Mucosa of stomach (tissue), 1 donor: ENCODE results near the gene SLC25A19.
"Not testable (repeated sequence)": the region's sequence is repeated elsewhere in the genome, so short reads cannot be mapped to it uniquely, and the experiment has no call there.

Experiments used
- H3K27me3 ChIP-seq: one replicate; pipeline ENCODE4 v1.7.0; 2013; ENCODE audit warnings: mild to moderate bottlenecking, low read length; ENCODE audit not compliant: control insufficient read depth, insufficient read depth
- H3K36me3 ChIP-seq: one replicate; pipeline ENCODE4 v1.7.0; 2013; ENCODE audit warnings: low read length; ENCODE audit not compliant: control insufficient read depth, insufficient read depth
- H3K4me1 ChIP-seq: one replicate; pipeline ENCODE4 v1.7.0; 2013; ENCODE audit warnings: mild to moderate bottlenecking, low read length; ENCODE audit not compliant: control insufficient read depth, insufficient read depth
- H3K4me3 ChIP-seq: one replicate; pipeline ENCODE4 v1.7.0; 2013; ENCODE audit warnings: low read length
- H3K9ac ChIP-seq: one replicate; pipeline ENCODE4 v1.7.0; 2013; ENCODE audit warnings: mild to moderate bottlenecking, low read length, moderate library complexity
- H3K9me3 ChIP-seq: one replicate; pipeline ENCODE4 v1.7.0; 2013; ENCODE audit warnings: mild to moderate bottlenecking, low read length, moderate library complexity; ENCODE audit not compliant: control insufficient read depth
- donor health status: Pancreatic carcinoma.

The SLC25A19 gene

GRCh38 chr17:75295201-75296158, 6.2 kb upstream of the SLC25A19 start:
- Histone ChIP-seq H3K36me3 (no peaks in the 10 kb centered on the region), H3K9ac (no peak overlapping the region), H3K4me1 (no peaks in the 10 kb centered on the region), H3K9me3 (no peaks in the 10 kb centered on the region), H3K27me3 (no peaks in the 10 kb centered on the region), H3K4me3 (no peak overlapping the region)

- not testable (repeated sequence) for H3K4me3 ChIP-seq, H3K36me3 ChIP-seq, H3K9ac ChIP-seq, H3K4me1 ChIP-seq, H3K27me3 ChIP-seq, H3K9me3 ChIP-seq
Measured at GRCh38 chr17:75292810-75293448, 3.7 kb upstream of the SLC25A19 start.

- Histone ChIP-seq H3K9ac (peak overlapping the region; percentile 89), H3K27me3 (no peaks in the 10 kb centered on the region), H3K9me3 (no peaks in the 10 kb centered on the region), H3K4me1 (peaks cover 5% of the 10 kb centered on the region), H3K4me3 (peak overlapping the region; percentile 87), H3K36me3 (peaks cover 9% of the 10 kb centered on the region)
Measured at GRCh38 chr17:75289832-75290337, 652 bp upstream of the SLC25A19 start.

- no peaks in the 10 kb centered on the region for H3K27me3 ChIP-seq
- H3K4me1 ChIP-seq: peaks cover 5% of the 10 kb centered on the region
- peak overlapping the region; percentile 87 for H3K4me3 ChIP-seq
- peak overlapping the region; percentile 89 for H3K9ac ChIP-seq
- no peaks in the 10 kb centered on the region for H3K9me3 ChIP-seq
- peaks cover 9% of the 10 kb centered on the region for H3K36me3 ChIP-seq
Measured at GRCh38 chr17:75288770-75289114, 491 bp downstream of the SLC25A19 start.

GRCh38 chr17:75288359-75288758, 874 bp downstream of the SLC25A19 start:
- Histone ChIP-seq H3K9ac (peak overlapping the region; percentile 89), H3K4me3 (no peak overlapping the region), H3K36me3 (peaks cover 9% of the 10 kb centered on the region), H3K9me3 (no peaks in the 10 kb centered on the region), H3K4me1 (peaks cover 5% of the 10 kb centered on the region), H3K27me3 (no peaks in the 10 kb centered on the region)

GRCh38 chr17:75287221-75287620, 2.0 kb downstream of the SLC25A19 start:
- Histone ChIP-seq H3K27me3 (no peaks in the 10 kb centered on the region), H3K4me1 (peaks cover 5% of the 10 kb centered on the region), H3K36me3 (peaks cover 9% of the 10 kb centered on the region), H3K4me3 (no peak overlapping the region), H3K9ac (no peak overlapping the region), H3K9me3 (no peaks in the 10 kb centered on the region)

- Histone ChIP-seq H3K9ac (no peak overlapping the region), H3K9me3 (no peaks in the 10 kb centered on the region), H3K27me3 (no peaks in the 10 kb centered on the region), H3K4me1 (peaks cover 1% of the 10 kb centered on the region), H3K4me3 (no peak overlapping the region), H3K36me3 (peaks cover 9% of the 10 kb centered on the region)
Measured at GRCh38 chr17:75285123-75285522, 4.1 kb downstream of the SLC25A19 start.

- not testable (repeated sequence) for H3K9me3 ChIP-seq, H3K4me1 ChIP-seq, H3K9ac ChIP-seq, H3K36me3 ChIP-seq, H3K27me3 ChIP-seq, H3K4me3 ChIP-seq
Measured at GRCh38 chr17:75280189-75280588, 9.0 kb downstream of the SLC25A19 start.

GRCh38 chr17:75277664-75278071, 11.6 kb downstream of the SLC25A19 start:
- no peak overlapping the region for H3K4me3 ChIP-seq
- H3K36me3 ChIP-seq: no peaks in the 10 kb centered on the region
- no peaks in the 10 kb centered on the region for H3K27me3 ChIP-seq
- no peaks in the 10 kb centered on the region for H3K4me1 ChIP-seq
- H3K9me3 ChIP-seq: no peaks in the 10 kb centered on the region
- no peak overlapping the region for H3K9ac ChIP-seq

GRCh38 chr17:75273977-75274708, 15.1 kb downstream of the SLC25A19 start:
- no peaks in the 10 kb centered on the region for H3K36me3 ChIP-seq
- H3K27me3 ChIP-seq: no peaks in the 10 kb centered on the region
- H3K9me3 ChIP-seq: no peaks in the 10 kb centered on the region
- peaks cover 16% of the 10 kb centered on the region for H3K4me1 ChIP-seq
- H3K4me3 ChIP-seq: no peak overlapping the region
- no peak overlapping the region for H3K9ac ChIP-seq

GRCh38 chr17:75272848-75273184, 16.4 kb downstream of the SLC25A19 start:
- Histone ChIP-seq H3K4me1 (peaks cover 18% of the 10 kb centered on the region), H3K9me3 (no peaks in the 10 kb centered on the region), H3K27me3 (no peaks in the 10 kb centered on the region), H3K36me3 (no peaks in the 10 kb centered on the region), H3K9ac (no peak overlapping the region), H3K4me3 (no peak overlapping the region)
